Activated CD4-positive, CD25-positive, alpha-beta regulatory T cell (primary cell): ENCODE measurements around the gene GPR17.

Experiments
- DNase-seq, 4 experiments: peaks; one replicate each; lab custom pipeline; 2025; lab: John Stamatoyannopoulos, UW

The GPR17 gene

GRCh38 chr2:127630096-127630863 lies 15.7 kb upstream of the GPR17 start:
- no peak for DNase-seq

- no peak for DNase-seq
Measured at GRCh38 chr2:127630864-127631540, 15.0 kb upstream of the GPR17 start.

- no peak for DNase-seq
Measured at GRCh38 chr2:127631541-127631996, 14.4 kb upstream of the GPR17 start.

GRCh38 chr2:127631997-127632581 lies 13.9 kb upstream of the GPR17 start:
- DNase-seq, result no peak

GRCh38 chr2:127632592-127633489 lies 13.1 kb upstream of the GPR17 start:
- no peak for DNase-seq

- DNase-seq, result no peak
Measured at GRCh38 chr2:127633556-127634065, 12.3 kb upstream of the GPR17 start.

GRCh38 chr2:127634066-127634617 lies 11.8 kb upstream of the GPR17 start:
- DNase-seq, result no peak

GRCh38 chr2:127634626-127635379 lies 11.2 kb upstream of the GPR17 start:
- no peak for DNase-seq

- no peak for DNase-seq
Measured at GRCh38 chr2:127635380-127636237, 10.3 kb upstream of the GPR17 start.

- no peak for DNase-seq
Measured at GRCh38 chr2:127636248-127637235, 9.4 kb upstream of the GPR17 start.

- DNase-seq, result no peak
Measured at GRCh38 chr2:127637236-127637630, 8.7 kb upstream of the GPR17 start.

GRCh38 chr2:127637725-127638252 lies 8.2 kb upstream of the GPR17 start:
- no peak for DNase-seq

- DNase-seq, result no peak
Measured at GRCh38 chr2:127638361-127639110, 7.4 kb upstream of the GPR17 start.

- no peak for DNase-seq
Measured at GRCh38 chr2:127639111-127639474, 6.9 kb upstream of the GPR17 start.

- no peak for DNase-seq
Measured at GRCh38 chr2:127640082-127641072, 5.6 kb upstream of the GPR17 start.

GRCh38 chr2:127641133-127641532 lies 4.8 kb upstream of the GPR17 start:
- DNase-seq, result no peak
